ENCODE measurements around the gene NPAS3.

Gene NPAS3

GRCh38 chr14:32934881-32935633, 3.6 kb upstream of the NPAS3 start:
- TF ChIP-seq EZH2 (IDR thresholded peaks at IDR 0.05) (peak; percentile 54), FOXP2 (optimal IDR thresholded peaks at IDR 0.05; ENCODE audit: control extremely low read depth, extremely low read length, insufficient read depth) (no peak)
- H3K36me3 ChIP-seq (ENCODE audit: insufficient read depth, low read length) = no peaks in the 10 kb centered on the region
- no peaks in the 10 kb centered on the region for H3K9me3 ChIP-seq (ENCODE audit: low read depth, low read length)
- H3K27ac ChIP-seq = no peak overlapping the region
- H3K9ac ChIP-seq (ENCODE audit: insufficient read length) = no peak overlapping the region
- DNase-seq (ENCODE audit: low read depth, low spot score) = no peak
- H3K4me3 ChIP-seq = peak overlapping the region; percentile 74

GRCh38 chr14:32939254-32940065, 781 bp downstream of the NPAS3 start:
- H3K4me3 ChIP-seq = peak overlapping the region; percentile 83
- H3K36me3 ChIP-seq (ENCODE audit: insufficient read depth, low read length) = no peaks in the 10 kb centered on the region
- no peak for DNase-seq (ENCODE audit: low read depth, low spot score)
- H3K9me3 ChIP-seq (ENCODE audit: low read depth, low read length) = no peaks in the 10 kb centered on the region
- no peak for TF ChIP-seq POLR2AphosphoS5 (IDR thresholded peaks at IDR 0.05; ENCODE audit: borderline replicate concordance, low read depth, low read length)
- TF ChIP-seq FOXP2 (optimal IDR thresholded peaks at IDR 0.05; ENCODE audit: control extremely low read depth, extremely low read length, insufficient read depth) = no peak
- TF ChIP-seq EZH2 (IDR thresholded peaks at IDR 0.05) = no peak
- H3K9ac ChIP-seq (ENCODE audit: insufficient read length) = peak overlapping the region; percentile 72
- peak overlapping the region; percentile 87 for H3K27ac ChIP-seq

- TF ChIP-seq FOXP2 (optimal IDR thresholded peaks at IDR 0.05; ENCODE audit: control extremely low read depth, extremely low read length, insufficient read depth) (no peak), POLR2AphosphoS5 (IDR thresholded peaks at IDR 0.05; ENCODE audit: borderline replicate concordance, low read depth, low read length) (no peak), EZH2 (IDR thresholded peaks at IDR 0.05) (no peak)
- peak; percentile 62 for DNase-seq (ENCODE audit: low read depth, low spot score)
- peak overlapping the region; percentile 87 for H3K27ac ChIP-seq
Observed at GRCh38 chr14:32940066-32940651, 1.5 kb downstream of the NPAS3 start.

GRCh38 chr14:32940711-32941667, 2.3 kb downstream of the NPAS3 start:
- no peak for TF ChIP-seq POLR2AphosphoS5 (IDR thresholded peaks at IDR 0.05; ENCODE audit: borderline replicate concordance, low read depth, low read length)
- no peak for TF ChIP-seq FOXP2 (optimal IDR thresholded peaks at IDR 0.05; ENCODE audit: control extremely low read depth, extremely low read length, insufficient read depth)
- TF ChIP-seq EZH2 (IDR thresholded peaks at IDR 0.05) = no peak
- Histone ChIP-seq H3K9me3 (ENCODE audit: low read depth, low read length) (no peaks in the 10 kb centered on the region), H3K4me3 (peak overlapping the region; percentile 83), H3K27ac (peak overlapping the region; percentile 87), H3K9ac (ENCODE audit: insufficient read length) (no peak overlapping the region), H3K36me3 (ENCODE audit: insufficient read depth, low read length) (no peaks in the 10 kb centered on the region)
- peak; percentile 78 for DNase-seq (ENCODE audit: low read depth, low spot score)

More at GRCh38 chr14:32940066-32940651, 1.5 kb downstream of the NPAS3 start:
- Histone ChIP-seq H3K36me3 (ENCODE audit: insufficient read depth, low read length) (no peaks in the 10 kb centered on the region), H3K9ac (ENCODE audit: insufficient read length) (peak overlapping the region; percentile 72), H3K9me3 (ENCODE audit: low read depth, low read length) (no peaks in the 10 kb centered on the region), H3K4me3 (peak overlapping the region; percentile 83)

GRCh38 chr14:32941668-32942065, 3.0 kb downstream of the NPAS3 start:
- Histone ChIP-seq H3K27ac (peak overlapping the region; percentile 83), H3K36me3 (ENCODE audit: insufficient read depth, low read length) (no peaks in the 10 kb centered on the region), H3K4me3 (peak overlapping the region; percentile 57), H3K9ac (ENCODE audit: insufficient read length) (no peak overlapping the region), H3K9me3 (ENCODE audit: low read depth, low read length) (no peaks in the 10 kb centered on the region)
- DNase-seq (ENCODE audit: low read depth, low spot score) = peak; percentile 45
- TF ChIP-seq FOXP2 (optimal IDR thresholded peaks at IDR 0.05; ENCODE audit: control extremely low read depth, extremely low read length, insufficient read depth) (no peak), EZH2 (IDR thresholded peaks at IDR 0.05) (no peak), POLR2AphosphoS5 (IDR thresholded peaks at IDR 0.05; ENCODE audit: borderline replicate concordance, low read depth, low read length) (no peak)

- no peaks in the 10 kb centered on the region for H3K9me3 ChIP-seq (ENCODE audit: low read depth, low read length)
- no peak overlapping the region for H3K27ac ChIP-seq
- TF ChIP-seq POLR2AphosphoS5 (IDR thresholded peaks at IDR 0.05; ENCODE audit: borderline replicate concordance, low read depth, low read length) (no peak), FOXP2 (optimal IDR thresholded peaks at IDR 0.05; ENCODE audit: control extremely low read depth, extremely low read length, insufficient read depth) (no peak), EZH2 (IDR thresholded peaks at IDR 0.05) (no peak)
- no peak overlapping the region for H3K4me3 ChIP-seq
- no peaks in the 10 kb centered on the region for H3K36me3 ChIP-seq (ENCODE audit: insufficient read depth, low read length)
- no peak overlapping the region for H3K9ac ChIP-seq (ENCODE audit: insufficient read length)
- DNase-seq (ENCODE audit: low read depth, low spot score) = no peak
Observed at GRCh38 chr14:32947081-32947480, 8.4 kb downstream of the NPAS3 start.

GRCh38 chr14:32947792-32948191, 9.1 kb downstream of the NPAS3 start:
- Histone ChIP-seq H3K4me3 (no peak overlapping the region), H3K9ac (ENCODE audit: insufficient read length) (no peak overlapping the region), H3K36me3 (ENCODE audit: insufficient read depth, low read length) (no peaks in the 10 kb centered on the region), H3K27ac (no peak overlapping the region), H3K9me3 (ENCODE audit: low read depth, low read length) (no peaks in the 10 kb centered on the region)
- TF ChIP-seq FOXP2 (optimal IDR thresholded peaks at IDR 0.05; ENCODE audit: control extremely low read depth, extremely low read length, insufficient read depth) = no peak
- no peak for TF ChIP-seq POLR2AphosphoS5 (IDR thresholded peaks at IDR 0.05; ENCODE audit: borderline replicate concordance, low read depth, low read length)
- no peak for TF ChIP-seq EZH2 (IDR thresholded peaks at IDR 0.05)
- no peak for DNase-seq (ENCODE audit: low read depth, low spot score)
